Activated naive CD8-positive, alpha-beta T cell treated with anti-CD3 and anti-CD28 coated beads for 36 hours (primary cell): ENCODE data around the gene ADGRV1. TPM values are rescaled to one million over a fixed set of nuclear protein-coding genes. Genes with fewer than 3 reads are reported as not detected.
A peak's percentile ranks its signal among the peaks of the same experiment; 100 is the strongest.
"Not testable (repeated sequence)": the region's sequence is repeated elsewhere in the genome, so short reads cannot be mapped to it uniquely, and the experiment has no call there.

Source experiments
- DNase-seq: peaks from one replicate; pipeline ENCODE4 v3.0.0; 2021
- H3K27ac Mint-ChIP-seq: one replicate; pipeline ENCODE4 v1.8.0; 2022; ENCODE audit warnings: mild to moderate bottlenecking, moderate library complexity, mixed read lengths
- H3K27me3 Mint-ChIP-seq: one replicate; pipeline ENCODE4 v1.8.0; 2022; ENCODE audit warnings: mild to moderate bottlenecking, mixed read lengths
- H3K36me3 Mint-ChIP-seq: one replicate; pipeline ENCODE4 v1.8.0; 2021; ENCODE audit warnings: mild to moderate bottlenecking, mixed read lengths
- H3K4me1 Mint-ChIP-seq: one replicate; pipeline ENCODE4 v1.8.0; 2021; ENCODE audit warnings: mixed read lengths
- H3K4me3 Mint-ChIP-seq: one replicate; pipeline ENCODE4 v1.8.0; 2022; ENCODE audit warnings: mild to moderate bottlenecking, moderate library complexity, mixed read lengths
- H3K9me3 Mint-ChIP-seq: one replicate; pipeline ENCODE4 v1.8.0; 2022; ENCODE audit warnings: mixed read lengths
- total RNA-seq, 2 experiments: library from RNA; stranded (reverse); gene quantifications; one replicate each; pipeline ENCODE4 v1.2.3, GENCODE V29; 2021

ADGRV1 gene
- total RNA-seq, 2 experiments from 2014 or later, result 0.14 TPM; not detected in 1

GRCh38 chr5:90746119-90746518 lies 187.5 kb downstream of the ADGRV1 start:
- Mint-ChIP-seq H3K27me3 (peaks cover 22% of the 10 kb centered on the region), H3K4me1 (no peaks in the 10 kb centered on the region), H3K4me3 (no peak overlapping the region), H3K9me3 (no peaks in the 10 kb centered on the region), H3K36me3 (no peaks in the 10 kb centered on the region), H3K27ac (no peak overlapping the region)
- DNase-seq, result no peak

- Mint-ChIP-seq H3K9me3 (no peaks in the 10 kb centered on the region), H3K4me3 (no peak overlapping the region), H3K27me3 (peaks cover 26% of the 10 kb centered on the region), H3K4me1 (no peaks in the 10 kb centered on the region), H3K27ac (no peak overlapping the region), H3K36me3 (no peaks in the 10 kb centered on the region)
- DNase-seq, result no peak
Observed at GRCh38 chr5:90747175-90747574, 188.6 kb downstream of the ADGRV1 start.

GRCh38 chr5:90747693-90748092 lies 189.1 kb downstream of the ADGRV1 start:
- H3K36me3 Mint-ChIP-seq, result no peaks in the 10 kb centered on the region
- H3K27me3 Mint-ChIP-seq, result peaks cover 26% of the 10 kb centered on the region
- no peak overlapping the region for H3K27ac Mint-ChIP-seq
- H3K9me3 Mint-ChIP-seq, result no peaks in the 10 kb centered on the region
- no peak for DNase-seq
- no peaks in the 10 kb centered on the region for H3K4me1 Mint-ChIP-seq
- H3K4me3 Mint-ChIP-seq, result no peak overlapping the region

GRCh38 chr5:90759119-90759518 lies 200.5 kb downstream of the ADGRV1 start:
- H3K4me1 Mint-ChIP-seq, result no peaks in the 10 kb centered on the region

GRCh38 chr5:90767710-90768109 lies 209.1 kb downstream of the ADGRV1 start:
- Mint-ChIP-seq H3K9me3 (peaks cover 1% of the 10 kb centered on the region), H3K4me1 (no peaks in the 10 kb centered on the region), H3K4me3 (no peak overlapping the region), H3K36me3 (no peaks in the 10 kb centered on the region), H3K27ac (no peak overlapping the region), H3K27me3 (peaks cover 20% of the 10 kb centered on the region)
- no peak for DNase-seq

More at GRCh38 chr5:90759119-90759518, 200.5 kb downstream of the ADGRV1 start:
- no peak overlapping the region for H3K27ac Mint-ChIP-seq
- no peaks in the 10 kb centered on the region for H3K9me3 Mint-ChIP-seq
- no peaks in the 10 kb centered on the region for H3K36me3 Mint-ChIP-seq
- no peak overlapping the region for H3K4me3 Mint-ChIP-seq
- H3K27me3 Mint-ChIP-seq, result peaks cover 3% of the 10 kb centered on the region
- no peak for DNase-seq

GRCh38 chr5:90770006-90770541 lies 211.5 kb downstream of the ADGRV1 start:
- H3K27me3 Mint-ChIP-seq, result peaks cover 20% of the 10 kb centered on the region
- DNase-seq, H3K4me3 Mint-ChIP-seq, H3K27ac Mint-ChIP-seq, H3K9me3 Mint-ChIP-seq, H3K4me1 Mint-ChIP-seq, H3K36me3 Mint-ChIP-seq: not testable (repeated sequence)

GRCh38 chr5:90777959-90778358 lies 219.4 kb downstream of the ADGRV1 start:
- DNase-seq, result no peak
- Mint-ChIP-seq H3K36me3 (no peaks in the 10 kb centered on the region), H3K4me3 (no peak overlapping the region), H3K4me1 (no peaks in the 10 kb centered on the region), H3K27me3 (peaks cover 9% of the 10 kb centered on the region), H3K9me3 (no peaks in the 10 kb centered on the region), H3K27ac (no peak overlapping the region)

GRCh38 chr5:90783460-90784333 lies 225.1 kb downstream of the ADGRV1 start:
- H3K9me3 Mint-ChIP-seq, result no peaks in the 10 kb centered on the region
- no peaks in the 10 kb centered on the region for H3K36me3 Mint-ChIP-seq
- H3K4me3 Mint-ChIP-seq, result no peak overlapping the region
- no peak overlapping the region for H3K27ac Mint-ChIP-seq
- DNase-seq, result peak; percentile 48
- peaks cover 18% of the 10 kb centered on the region for H3K27me3 Mint-ChIP-seq
- H3K4me1 Mint-ChIP-seq, result no peaks in the 10 kb centered on the region

GRCh38 chr5:90786756-90787155 lies 228.2 kb downstream of the ADGRV1 start:
- H3K36me3 Mint-ChIP-seq, result no peaks in the 10 kb centered on the region
- no peak for DNase-seq
- no peaks in the 10 kb centered on the region for H3K4me1 Mint-ChIP-seq
- H3K4me3 Mint-ChIP-seq, result no peak overlapping the region
- H3K27ac Mint-ChIP-seq, result no peak overlapping the region
- H3K27me3 Mint-ChIP-seq, result peaks cover 12% of the 10 kb centered on the region
- no peaks in the 10 kb centered on the region for H3K9me3 Mint-ChIP-seq

GRCh38 chr5:90792725-90793124 lies 234.1 kb downstream of the ADGRV1 start:
- H3K27me3 Mint-ChIP-seq, result peaks cover 7% of the 10 kb centered on the region
- DNase-seq, result no peak
- no peak overlapping the region for H3K27ac Mint-ChIP-seq
- H3K9me3 Mint-ChIP-seq, result peaks cover 8% of the 10 kb centered on the region
- no peaks in the 10 kb centered on the region for H3K4me1 Mint-ChIP-seq
- no peak overlapping the region for H3K4me3 Mint-ChIP-seq
- H3K36me3 Mint-ChIP-seq, result peaks cover 2% of the 10 kb centered on the region

- Mint-ChIP-seq H3K36me3 (peaks cover 2% of the 10 kb centered on the region), H3K4me1 (no peaks in the 10 kb centered on the region), H3K9me3 (peaks cover 12% of the 10 kb centered on the region), H3K27ac (no peak overlapping the region), H3K4me3 (no peak overlapping the region), H3K27me3 (peaks cover 9% of the 10 kb centered on the region)
- DNase-seq, result no peak
Observed at GRCh38 chr5:90793183-90793582, 234.6 kb downstream of the ADGRV1 start.

- H3K27ac Mint-ChIP-seq, H3K4me3 Mint-ChIP-seq, H3K27me3 Mint-ChIP-seq, DNase-seq, H3K36me3 Mint-ChIP-seq, H3K4me1 Mint-ChIP-seq: not testable (repeated sequence)
- peaks cover 26% of the 10 kb centered on the region for H3K9me3 Mint-ChIP-seq
Observed at GRCh38 chr5:90796919-90797318, 238.3 kb downstream of the ADGRV1 start.

GRCh38 chr5:90800082-90800481 lies 241.5 kb downstream of the ADGRV1 start:
- DNase-seq, H3K27me3 Mint-ChIP-seq, H3K27ac Mint-ChIP-seq, H3K4me3 Mint-ChIP-seq, H3K36me3 Mint-ChIP-seq, H3K4me1 Mint-ChIP-seq: not testable (repeated sequence)
- peaks cover 26% of the 10 kb centered on the region for H3K9me3 Mint-ChIP-seq

GRCh38 chr5:90800515-90800914 lies 241.9 kb downstream of the ADGRV1 start:
- H3K9me3 Mint-ChIP-seq, result peaks cover 26% of the 10 kb centered on the region
- H3K36me3 Mint-ChIP-seq, H3K27ac Mint-ChIP-seq, H3K4me3 Mint-ChIP-seq, DNase-seq, H3K4me1 Mint-ChIP-seq, H3K27me3 Mint-ChIP-seq: not testable (repeated sequence)

- H3K36me3 Mint-ChIP-seq, result peaks cover 1% of the 10 kb centered on the region
- H3K27me3 Mint-ChIP-seq, result peaks cover 2% of the 10 kb centered on the region
- peak; percentile 5 for DNase-seq
- H3K4me3 Mint-ChIP-seq, result no peak overlapping the region
- no peak overlapping the region for H3K27ac Mint-ChIP-seq
- no peaks in the 10 kb centered on the region for H3K4me1 Mint-ChIP-seq
- H3K9me3 Mint-ChIP-seq, result peaks cover 18% of the 10 kb centered on the region
Observed at GRCh38 chr5:90802474-90803317, 244.1 kb downstream of the ADGRV1 start.
